K562 treated with DMSO at 1 percent for 24 hours (cell line): ENCODE results near the gene HDAC4. TPM values are rescaled to one million over a fixed set of nuclear protein-coding genes. Genes with fewer than 3 reads are reported as not detected.

Source experiments
- total RNA-seq: library from RNA; unstranded; fragments of 300-600 nt; gene quantifications from 2 replicates; pipeline ENCODE4 v1.2.3, GENCODE V29; 2022; ENCODE audit warnings: low read depth; ENCODE audit not compliant: insufficient read depth

HDAC4 gene
- total RNA-seq: 5.1 and 14.9 TPM in 2 replicates

DNA sequence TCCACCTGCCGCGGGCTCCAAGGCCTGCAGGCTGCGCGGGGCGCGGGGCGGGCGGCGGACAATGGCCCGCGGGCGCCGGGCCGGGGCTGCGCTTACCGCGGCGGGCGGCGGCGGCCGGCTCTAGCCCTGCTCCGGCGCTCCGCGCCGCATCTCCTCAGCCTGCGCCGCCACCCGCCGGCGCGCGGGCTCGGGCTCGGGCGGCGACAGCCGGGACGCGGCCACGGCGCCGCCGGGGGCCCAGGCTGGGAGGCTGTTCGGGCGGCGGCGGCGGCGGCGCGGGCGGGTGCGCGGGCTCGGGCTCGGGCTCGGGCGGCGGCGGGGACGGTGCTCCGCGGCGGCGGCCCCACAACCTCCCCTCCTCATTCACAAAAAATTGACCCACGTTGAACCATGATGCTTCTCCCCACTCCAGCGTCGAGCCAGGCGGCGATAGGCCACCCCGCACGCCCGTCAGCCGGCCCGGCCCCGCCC lies at the start of gene HDAC4:
Gene HDAC4, minus strand, starts transcription at position 425 of the 471 bp plus-strand sequence. CDS start 48,321 bp downstream, outside the sequence.

